NCI-H510A treated with DMSO at 0.1 percent for 48 hours (cell line): ENCODE results near the gene KCTD1.

Source experiments
- DNase-seq: peaks from one replicate; lab custom pipeline; 2025; lab: John Stamatoyannopoulos, UW

The KCTD1 gene

GRCh38 chr18:26548415-26549262, at the start of gene KCTD1:
Gene KCTD1 (minus strand): TSS chr18:26548553. CDS start chr18:26548536, 17 bp downstream.
- peak; percentile 60 for DNase-seq

- no peak for DNase-seq
Observed at GRCh38 chr18:26593365-26594320, 45.3 kb upstream of the KCTD1 start.

GRCh38 chr18:26584745-26585144, 36.4 kb upstream of the KCTD1 start:
- no peak for DNase-seq

GRCh38 chr18:26579941-26580618, 31.7 kb upstream of the KCTD1 start:
- peak; percentile 21 for DNase-seq

- peak; percentile 30 for DNase-seq
Observed at GRCh38 chr18:26575865-26576217, 27.5 kb upstream of the KCTD1 start.

GRCh38 chr18:26574958-26575864, 26.9 kb upstream of the KCTD1 start:
- peak; percentile 30 for DNase-seq

- no peak for DNase-seq
Observed at GRCh38 chr18:26568926-26569665, 20.7 kb upstream of the KCTD1 start.

GRCh38 chr18:26568513-26568912, 20.2 kb upstream of the KCTD1 start:
- DNase-seq = no peak

GRCh38 chr18:26566874-26567555, 18.7 kb upstream of the KCTD1 start:
- no peak for DNase-seq

GRCh38 chr18:26565514-26565913, 17.2 kb upstream of the KCTD1 start:
- DNase-seq = no peak

- DNase-seq = no peak
Observed at GRCh38 chr18:26563024-26563423, 14.7 kb upstream of the KCTD1 start.

- DNase-seq = no peak
Observed at GRCh38 chr18:26562568-26562967, 14.2 kb upstream of the KCTD1 start.

GRCh38 chr18:26561769-26562168, 13.4 kb upstream of the KCTD1 start:
- no peak for DNase-seq

GRCh38 chr18:26556573-26556972, 8.2 kb upstream of the KCTD1 start:
- DNase-seq = no peak

GRCh38 chr18:26555804-26556553, 7.6 kb upstream of the KCTD1 start:
- DNase-seq = no peak

- no peak for DNase-seq
Observed at GRCh38 chr18:26553943-26554342, 5.6 kb upstream of the KCTD1 start.

- DNase-seq = no peak
Observed at GRCh38 chr18:26551695-26552081, 3.3 kb upstream of the KCTD1 start.

- no peak for DNase-seq
Observed at GRCh38 chr18:26550998-26551694, 2.8 kb upstream of the KCTD1 start.
